RCC 7860 (cell line): ENCODE measurements around the gene ERGIC3.
A peak's percentile ranks its signal among the peaks of the same experiment; 100 is the strongest.

Source experiments
- DNase-seq: peaks from one replicate; pipeline ENCODE4 v3.0.0-alpha.2; 2015; ENCODE audit warnings: low spot score
- FAIRE-seq: peaks from 2 replicates; lab custom pipeline; 2012; peaks lifted over from hg19 to GRCh38; lab: Jason Lieb, UNC

The ERGIC3 gene

DNA sequence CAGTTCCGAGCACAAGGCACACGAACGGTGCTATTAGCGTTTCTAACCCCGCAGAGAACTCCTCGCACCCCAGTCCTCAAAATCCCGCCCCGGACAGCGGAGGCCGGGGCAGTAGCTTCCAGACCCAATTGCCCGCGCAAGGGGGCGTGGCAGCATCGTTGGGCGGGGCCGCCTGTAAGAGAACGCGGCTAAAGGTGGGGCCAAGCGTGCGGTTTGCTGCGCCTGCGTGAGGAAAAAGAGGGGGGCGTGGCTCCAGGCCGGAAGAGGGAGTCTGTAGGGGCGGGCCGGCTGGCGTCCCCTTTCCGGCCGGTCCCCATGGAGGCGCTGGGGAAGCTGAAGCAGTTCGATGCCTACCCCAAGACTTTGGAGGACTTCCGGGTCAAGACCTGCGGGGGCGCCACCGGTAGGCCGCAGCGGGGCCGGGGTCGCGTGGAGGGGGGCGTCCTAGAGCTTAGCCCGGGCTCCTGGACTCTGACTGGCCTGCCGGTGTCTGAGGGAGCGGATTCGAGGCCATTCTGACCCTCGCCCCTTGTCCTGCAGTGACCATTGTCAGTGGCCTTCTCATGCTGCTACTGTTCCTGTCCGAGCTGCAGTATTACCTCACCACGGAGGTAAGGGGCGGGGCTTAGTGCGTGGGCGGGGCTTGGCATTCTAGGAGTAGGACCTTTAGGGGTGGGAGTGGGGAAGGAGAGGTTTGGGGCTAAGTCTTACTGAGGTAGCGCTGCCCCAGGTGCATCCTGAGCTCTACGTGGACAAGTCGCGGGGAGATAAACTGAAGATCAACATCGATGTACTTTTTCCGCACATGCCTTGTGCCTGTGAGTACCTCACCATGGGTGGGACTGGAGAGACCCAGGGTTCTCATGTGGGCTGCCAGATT is at the start of gene ERGIC3:
Gene ERGIC3, plus strand, starts transcription at position 296 of the 880 bp plus-strand sequence. Its CDS starts 20 bp downstream, at position 316.
- FAIRE-seq = peak; percentile 83
- peak; percentile 90 for DNase-seq

GRCh38 chr20:35492352-35492751 is 49.5 kb upstream of the ERGIC3 start:
- DNase-seq = no peak
- no peak for FAIRE-seq

- no peak for DNase-seq
- FAIRE-seq = no peak
Measured at GRCh38 chr20:35496481-35496880, 45.4 kb upstream of the ERGIC3 start.

- FAIRE-seq = no peak
- no peak for DNase-seq
Measured at GRCh38 chr20:35497320-35497719, 44.6 kb upstream of the ERGIC3 start.

GRCh38 chr20:35497780-35498189 is 44.1 kb upstream of the ERGIC3 start:
- FAIRE-seq = no peak
- no peak for DNase-seq

- no peak for FAIRE-seq
- DNase-seq = no peak
Measured at GRCh38 chr20:35499271-35499670, 42.6 kb upstream of the ERGIC3 start.

DNA sequence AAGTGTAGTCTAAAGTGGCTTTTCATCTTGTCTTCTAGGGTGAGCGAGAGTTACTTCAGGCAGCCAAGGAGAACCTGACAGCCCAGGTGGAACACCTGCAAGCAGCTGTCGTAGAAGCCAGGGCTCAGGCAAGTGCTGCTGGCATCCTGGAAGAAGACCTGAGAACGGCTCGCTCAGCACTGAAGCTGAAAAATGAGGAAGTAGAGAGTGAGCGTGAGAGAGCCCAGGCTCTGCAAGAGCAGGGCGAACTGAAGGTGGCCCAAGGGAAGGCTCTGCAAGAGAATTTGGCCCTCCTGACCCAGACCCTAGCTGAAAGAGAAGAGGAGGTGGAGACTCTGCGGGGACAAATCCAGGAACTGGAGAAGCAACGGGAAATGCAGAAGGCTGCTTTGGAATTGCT is 39.5 kb upstream of the ERGIC3 start:
- FAIRE-seq (no peak), DNase-seq (no peak)

- no peak for FAIRE-seq
Measured at GRCh38 chr20:35503281-35503680, 38.6 kb upstream of the ERGIC3 start.

DNA sequence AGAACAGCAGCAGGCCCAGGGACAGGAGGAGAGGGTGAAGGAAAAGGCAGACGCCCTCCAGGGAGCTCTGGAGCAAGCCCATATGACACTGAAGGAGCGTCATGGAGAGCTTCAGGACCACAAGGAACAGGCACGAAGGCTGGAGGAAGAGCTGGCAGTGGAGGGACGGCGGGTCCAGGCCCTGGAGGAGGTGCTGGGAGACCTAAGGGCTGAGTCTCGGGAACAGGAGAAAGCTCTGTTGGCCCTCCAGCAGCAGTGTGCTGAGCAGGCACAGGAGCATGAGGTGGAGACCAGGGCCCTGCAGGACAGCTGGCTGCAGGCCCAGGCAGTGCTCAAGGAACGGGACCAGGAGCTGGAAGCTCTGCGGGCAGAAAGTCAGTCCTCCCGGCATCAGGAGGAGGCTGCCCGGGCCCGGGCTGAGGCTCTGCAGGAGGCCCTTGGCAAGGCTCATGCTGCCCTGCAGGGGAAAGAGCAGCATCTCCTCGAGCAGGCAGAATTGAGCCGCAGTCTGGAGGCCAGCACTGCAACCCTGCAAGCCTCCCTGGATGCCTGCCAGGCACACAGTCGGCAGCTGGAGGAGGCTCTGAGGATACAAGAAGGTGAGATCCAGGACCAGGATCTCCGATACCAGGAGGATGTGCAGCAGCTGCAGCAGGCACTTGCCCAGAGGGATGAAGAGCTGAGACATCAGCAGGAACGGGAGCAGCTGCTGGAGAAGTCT is 37.9 kb upstream of the ERGIC3 start:
- FAIRE-seq (no peak), DNase-seq (no peak)

More at GRCh38 chr20:35503281-35503680, 38.6 kb upstream of the ERGIC3 start:
- DNase-seq = no peak

- FAIRE-seq (no peak), DNase-seq (no peak)
Measured at GRCh38 chr20:35504751-35505150, 37.1 kb upstream of the ERGIC3 start.

GRCh38 chr20:35506179-35506578 is 35.7 kb upstream of the ERGIC3 start:
- DNase-seq (no peak), FAIRE-seq (no peak)

DNA sequence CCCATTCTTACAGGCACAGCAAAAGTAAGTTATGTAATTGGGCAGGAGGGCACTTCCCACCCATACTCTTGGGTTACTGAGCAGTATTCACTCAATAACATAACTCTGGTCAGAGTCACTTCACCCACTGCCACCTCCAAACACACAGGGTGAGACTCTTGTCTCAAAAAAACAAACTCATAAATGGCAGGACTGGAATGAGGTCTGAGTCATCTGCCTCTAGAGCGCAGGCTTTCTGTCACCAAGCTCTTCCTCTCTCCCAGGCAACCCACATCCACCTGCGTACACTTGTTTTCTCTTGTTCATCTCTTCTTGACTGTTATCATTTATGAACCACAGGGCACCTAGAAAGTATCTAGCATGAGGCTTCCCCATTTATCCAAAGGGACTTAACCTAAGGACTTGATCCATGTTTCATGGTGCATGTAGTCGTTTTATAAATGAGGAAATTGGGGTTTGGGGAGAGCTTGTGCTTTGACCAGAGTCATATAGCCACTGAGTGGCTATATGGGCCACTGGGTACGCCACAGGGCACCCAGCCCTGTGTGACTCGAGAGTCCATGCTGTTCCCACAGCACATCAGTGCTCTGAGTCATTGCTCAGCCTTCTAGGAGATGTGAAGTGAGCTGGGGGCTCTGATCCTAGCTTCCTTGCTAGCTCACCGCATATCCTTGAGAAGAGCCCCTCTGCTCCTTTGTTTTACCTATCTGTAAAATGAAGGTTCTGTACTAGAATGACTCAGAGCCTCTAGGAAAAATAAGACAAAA is 34.8 kb upstream of the ERGIC3 start:
- peak; percentile 29 for DNase-seq
- no peak for FAIRE-seq

GRCh38 chr20:35508493-35509218 is 33.2 kb upstream of the ERGIC3 start:
- DNase-seq (no peak), FAIRE-seq (no peak)

- DNase-seq (no peak), FAIRE-seq (no peak)
Measured at GRCh38 chr20:35510951-35511735, 30.7 kb upstream of the ERGIC3 start.

GRCh38 chr20:35511814-35512420 is 30.0 kb upstream of the ERGIC3 start:
- DNase-seq (peak; percentile 26), FAIRE-seq (peak; percentile 7)

DNA sequence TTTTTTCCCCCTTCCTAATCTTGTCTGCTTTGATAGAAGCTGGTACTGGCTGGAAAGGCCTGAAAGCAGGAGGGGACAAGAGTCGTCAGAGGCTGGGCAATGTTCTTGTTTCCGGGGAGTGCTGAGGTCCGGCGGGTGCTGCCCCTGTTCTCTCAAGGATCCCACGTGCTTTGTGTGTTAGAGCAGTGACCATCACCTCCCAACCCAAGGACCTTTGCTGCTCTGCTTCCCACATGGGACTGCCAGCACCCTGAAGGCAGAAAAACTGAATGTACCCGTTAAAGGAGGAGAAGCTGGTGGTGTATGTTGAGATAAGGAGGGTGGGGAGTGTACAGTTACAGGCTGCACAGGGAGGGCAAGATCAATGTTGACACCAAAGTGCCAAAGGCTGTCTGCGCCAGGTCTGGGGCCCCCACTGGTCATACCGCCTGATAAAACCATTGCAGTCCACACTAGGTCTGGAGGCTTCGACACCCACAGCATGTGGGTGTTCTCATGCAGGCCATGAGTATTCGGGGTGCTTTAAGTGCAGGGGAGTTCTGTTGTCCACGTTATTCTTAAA is 27.4 kb upstream of the ERGIC3 start:
- FAIRE-seq = no peak
- DNase-seq = no peak

GRCh38 chr20:35515341-35515740 is 26.5 kb upstream of the ERGIC3 start:
- FAIRE-seq (no peak), DNase-seq (no peak)

GRCh38 chr20:35515949-35516645 is 25.8 kb upstream of the ERGIC3 start:
- peak; percentile 95 for FAIRE-seq

More at GRCh38 chr20:35515949-35516645, 25.8 kb upstream of the ERGIC3 start:
- peak; percentile 93 for DNase-seq
